Activated CD8-positive, alpha-beta memory T cell treated with anti-CD3 and anti-CD28 coated beads for 1 hour (primary cell): Measurements from ENCODE around the gene PAQR6.
"Not testable (repeated sequence)": the region's sequence is repeated elsewhere in the genome, so short reads cannot be mapped to it uniquely, and the experiment has no call there.

Experiments used
- DNase-seq, 2 donors: peaks; one replicate each; pipeline ENCODE4 v3.0.0-alpha.2; 2020; ENCODE audit warnings: low read depth in 1 of 2; ENCODE audit errors: extremely low read depth in 1 of 2

PAQR6 gene

DNA sequence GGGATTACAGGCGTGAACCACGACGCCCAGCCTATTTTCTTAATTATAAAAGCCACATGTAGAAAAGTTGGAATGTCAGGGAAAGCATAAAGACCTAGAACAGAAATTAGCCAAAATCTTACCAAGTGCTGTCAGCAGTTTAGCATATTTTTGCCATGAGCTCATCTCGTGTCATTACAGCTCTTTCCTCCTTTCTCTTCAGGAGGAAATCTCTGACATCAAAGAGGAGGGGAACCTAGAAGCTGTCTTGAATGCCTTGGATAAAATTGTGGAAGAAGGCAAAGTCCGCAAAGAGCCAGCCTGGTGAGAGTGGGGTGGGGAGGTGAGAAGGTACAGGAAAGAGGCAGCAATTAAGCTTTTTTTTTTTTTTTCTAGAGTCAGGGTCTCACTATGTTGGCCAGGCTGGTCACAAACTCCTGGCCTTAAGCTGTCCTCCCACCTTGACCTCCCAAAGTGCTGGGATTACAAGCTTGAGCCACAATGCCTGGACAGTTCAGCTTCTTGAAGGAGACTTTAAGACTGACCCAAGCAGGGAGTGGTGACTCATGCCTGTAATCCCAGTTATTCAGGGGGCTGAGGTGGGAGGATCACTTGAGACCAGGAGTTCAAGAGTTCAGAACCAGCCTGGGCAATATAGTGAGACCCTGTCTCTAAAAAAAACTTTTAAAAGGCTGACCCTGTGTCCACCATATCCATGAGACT, 14.3 kb downstream of the PAQR6 start:
- DNase-seq: no peak

DNA sequence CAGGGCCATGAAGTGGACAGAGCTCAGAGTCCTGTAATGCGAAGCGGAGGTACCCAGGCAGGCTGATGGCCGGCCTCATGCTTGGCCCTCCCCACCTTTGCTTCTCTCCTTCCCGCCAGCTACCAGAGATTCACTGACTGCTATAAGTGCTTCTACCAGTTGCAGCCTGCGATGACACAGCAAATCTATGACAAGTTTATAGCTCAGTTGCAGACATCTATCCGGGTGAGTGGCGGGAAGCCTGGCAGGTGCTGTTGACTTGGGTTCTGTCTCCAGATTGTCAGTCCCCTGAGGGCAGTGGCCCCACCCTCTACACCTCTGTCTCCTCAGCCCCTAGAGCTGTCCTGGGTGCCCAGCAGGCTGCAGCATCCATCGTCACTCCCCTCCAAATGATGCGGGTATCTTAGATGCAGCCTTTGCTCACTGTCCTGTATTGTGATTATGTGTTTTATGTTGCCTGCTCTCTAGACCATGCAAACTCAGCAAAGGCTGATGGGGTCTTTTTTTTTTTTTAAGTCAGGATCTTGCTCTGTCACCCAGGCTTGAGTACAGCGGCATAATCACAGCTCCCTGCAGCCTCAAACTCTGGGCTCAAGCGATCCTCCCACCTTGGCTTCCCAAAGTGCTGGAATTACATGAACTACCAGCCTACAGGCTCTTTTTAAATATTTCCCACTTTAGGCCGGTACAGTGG, 15.5 kb downstream of the PAQR6 start:
- DNase-seq: no peak

DNA sequence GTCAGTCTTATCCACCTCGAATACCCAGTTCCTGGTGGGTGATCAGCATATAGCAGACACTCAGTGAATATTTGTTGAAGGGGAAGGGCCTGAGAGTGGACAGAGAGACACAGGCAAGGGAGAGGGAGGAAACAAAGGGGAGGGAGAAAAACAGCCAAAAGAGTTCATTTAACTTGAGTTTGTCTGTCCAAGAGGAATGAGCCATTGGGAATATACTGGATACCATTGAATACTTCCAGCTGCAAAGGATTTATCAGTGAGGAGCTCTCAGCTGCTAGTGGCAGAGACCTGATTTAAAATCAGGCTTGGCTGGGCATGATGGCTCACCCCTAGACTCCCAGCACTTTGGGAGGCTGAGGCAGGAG, 17.4 kb downstream of the PAQR6 start:
- DNase-seq: no peak

DNA sequence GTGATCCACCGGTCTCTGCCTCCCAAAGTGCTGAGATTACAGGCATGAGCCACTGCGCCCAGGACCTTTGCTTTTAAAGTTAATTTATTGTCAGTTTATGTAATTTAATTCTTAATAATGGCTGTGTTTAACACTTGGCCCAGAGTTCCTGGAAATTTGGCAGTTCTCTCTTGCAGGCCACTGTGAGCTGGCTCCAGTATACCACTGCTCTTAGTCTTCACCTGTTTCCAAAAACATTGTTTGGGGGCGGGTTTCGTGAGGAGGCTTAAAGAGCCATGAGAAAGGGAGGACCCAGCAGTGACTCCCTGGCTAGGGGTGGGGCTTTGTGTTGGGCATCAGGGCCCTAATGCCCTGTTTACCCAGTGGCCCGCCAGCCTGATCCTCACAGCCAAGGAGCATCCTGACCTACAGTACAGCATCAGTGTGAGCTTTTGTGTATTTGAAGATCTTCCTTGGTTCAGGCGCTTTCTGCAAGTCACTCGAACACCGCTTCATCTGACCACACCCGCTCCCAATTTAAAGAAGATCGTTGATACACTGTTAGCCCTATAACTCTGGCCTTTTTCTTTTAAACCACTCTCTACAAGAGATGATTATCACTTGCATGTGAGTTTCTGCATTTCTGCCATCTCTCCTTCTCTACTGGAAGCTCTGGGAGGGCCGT, 17.9 kb downstream of the PAQR6 start:
- DNase-seq: no peak

DNA sequence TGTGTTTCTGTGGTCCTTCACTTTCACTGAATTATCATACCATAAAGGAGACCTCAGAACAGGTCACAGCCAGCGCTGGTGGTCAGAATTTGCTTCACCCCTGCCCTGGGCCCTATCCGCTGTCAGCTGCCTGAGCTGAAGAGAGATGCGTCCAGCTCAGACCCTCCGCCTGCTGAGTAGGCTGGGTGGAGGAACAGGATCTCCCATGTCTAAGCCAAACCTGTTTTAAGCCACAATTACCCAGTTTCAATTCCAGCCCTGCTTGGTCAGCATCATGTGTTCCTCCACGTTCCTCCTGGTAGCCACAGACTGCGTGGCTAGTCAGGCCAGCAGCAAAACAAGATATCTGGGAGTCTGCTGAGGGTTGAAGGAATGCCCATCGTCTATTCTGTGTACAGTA, 19.4 kb downstream of the PAQR6 start:
- no peak for DNase-seq

DNA sequence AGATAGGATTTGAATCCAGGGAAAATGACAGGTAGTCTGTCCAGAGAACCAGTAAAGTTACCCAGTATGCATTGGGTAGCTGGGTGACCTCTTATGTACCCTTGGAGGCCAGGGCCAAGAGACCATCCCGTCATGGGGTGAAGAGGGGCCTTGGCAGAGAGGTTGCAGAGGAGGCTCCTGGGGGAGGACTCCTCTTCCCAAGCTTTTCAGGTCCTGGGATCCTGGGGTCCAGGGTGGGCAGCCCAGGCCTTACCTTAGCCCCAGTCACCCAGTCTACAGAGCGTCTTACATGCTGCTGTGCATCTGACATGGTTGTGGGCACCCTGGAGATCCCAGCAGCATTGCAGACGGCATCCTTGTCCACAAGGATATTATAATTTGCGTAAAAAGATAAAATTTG, 21.1 kb downstream of the PAQR6 start:
- DNase-seq: no peak

DNA sequence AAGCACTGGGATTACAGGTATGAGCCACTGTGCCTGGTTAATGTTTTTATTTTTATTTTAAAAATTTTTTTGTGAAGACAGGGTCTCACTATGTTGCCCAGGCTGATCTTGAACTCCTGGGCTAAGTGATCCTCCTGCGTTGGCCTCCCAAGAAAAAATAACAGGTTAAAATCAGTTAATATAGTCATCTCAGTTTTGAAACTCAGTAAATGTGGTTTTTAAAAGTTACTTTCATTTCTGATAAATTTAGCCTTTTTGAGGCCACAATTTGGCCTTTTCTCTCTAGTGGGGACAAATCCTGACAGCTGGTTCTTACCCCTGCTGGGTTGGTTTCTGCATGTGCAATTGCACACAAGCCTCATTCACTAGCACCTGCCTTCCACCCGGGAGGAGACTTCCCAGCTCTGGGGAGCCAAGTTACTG, 21.7 kb downstream of the PAQR6 start:
- no peak for DNase-seq

DNA sequence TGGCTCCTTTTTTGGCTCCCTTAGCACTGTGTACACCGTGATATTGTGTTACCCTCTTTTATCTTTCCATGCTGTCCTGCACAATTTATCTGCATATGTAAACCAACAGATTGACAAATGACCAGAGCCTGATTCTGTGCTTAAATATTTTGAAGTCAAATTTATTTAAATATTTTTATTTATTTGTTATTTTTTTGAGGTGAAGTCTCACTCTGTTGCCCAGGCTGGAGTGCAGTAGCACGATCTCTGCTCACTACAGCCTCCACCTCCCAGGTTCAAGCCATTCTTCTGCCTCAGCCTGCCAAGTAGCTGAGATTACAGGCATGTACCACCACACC, 22.2 kb downstream of the PAQR6 start:
- no peak for DNase-seq

DNA sequence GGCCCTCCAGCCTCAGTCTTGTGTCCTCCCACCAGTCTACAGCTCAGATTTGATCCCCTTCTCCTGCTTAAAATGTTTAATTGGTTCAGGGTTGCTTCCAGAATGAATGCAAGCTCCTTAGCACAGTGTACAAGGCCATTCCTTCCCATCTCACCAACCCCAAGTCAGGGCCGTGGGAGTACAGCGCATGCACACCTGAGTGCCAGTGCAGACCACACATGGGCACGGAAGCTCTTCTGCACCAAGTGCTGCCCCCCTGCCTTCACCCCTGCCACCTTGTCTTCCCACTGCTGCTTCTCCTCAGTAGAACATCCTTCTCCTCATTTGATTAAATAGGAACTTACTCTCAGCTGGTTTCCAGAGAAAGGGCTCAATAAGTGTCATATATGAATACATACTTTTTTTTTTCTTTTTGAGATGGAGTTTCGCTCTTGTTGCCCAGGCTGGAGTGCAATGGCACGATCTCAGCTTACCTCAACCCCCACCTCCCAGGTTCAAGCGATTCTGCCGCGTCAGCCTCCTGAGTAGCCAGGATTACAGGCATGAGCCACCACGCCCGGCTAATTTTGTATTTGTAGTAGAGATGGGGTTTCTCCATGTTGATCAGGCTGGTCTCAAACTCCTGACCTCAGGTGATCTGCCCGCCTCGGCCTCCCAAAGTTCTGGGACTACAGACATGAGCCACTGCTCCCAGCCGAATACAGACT, 25.7 kb downstream of the PAQR6 start:
- no peak for DNase-seq

DNA sequence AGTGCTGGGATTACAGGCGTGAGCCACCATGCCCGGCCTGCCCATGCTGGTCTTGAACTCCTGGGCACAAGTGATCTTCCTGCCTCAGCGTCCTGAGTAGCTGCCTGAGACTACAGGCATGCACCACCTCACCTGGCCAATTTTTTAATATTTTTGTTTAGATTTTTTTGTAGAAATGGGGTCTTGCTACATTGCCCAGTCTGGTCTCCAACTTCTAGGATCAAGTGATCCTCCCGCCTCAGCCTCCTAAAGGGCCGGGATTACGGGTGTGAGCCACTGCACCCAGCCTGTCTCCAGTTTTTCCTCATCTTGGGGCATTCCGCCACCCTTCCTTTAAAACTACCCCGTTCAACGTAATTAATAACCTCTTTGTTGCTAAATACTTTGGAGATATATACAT, 27.6 kb downstream of the PAQR6 start:
- no peak for DNase-seq

DNA sequence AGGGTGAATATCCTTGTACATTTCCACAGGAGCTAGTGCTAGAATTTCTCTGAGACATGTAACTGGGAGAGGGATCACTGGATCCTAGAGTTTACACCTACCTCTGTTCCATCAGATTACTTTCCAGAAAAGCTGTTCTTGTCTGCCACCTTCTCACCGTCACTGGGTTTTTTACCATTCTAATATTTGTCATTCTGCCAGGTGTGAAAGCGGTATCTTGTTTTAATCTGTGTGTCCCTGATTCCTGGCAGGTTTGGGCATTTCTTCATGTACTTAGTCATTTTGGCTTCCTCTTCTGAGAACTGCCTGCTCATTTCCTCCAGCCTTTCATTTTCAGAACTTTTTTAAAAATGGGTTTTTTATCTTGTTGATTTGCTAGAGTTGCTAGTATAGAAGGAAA, 30.0 kb downstream of the PAQR6 start:
- no peak for DNase-seq

DNA sequence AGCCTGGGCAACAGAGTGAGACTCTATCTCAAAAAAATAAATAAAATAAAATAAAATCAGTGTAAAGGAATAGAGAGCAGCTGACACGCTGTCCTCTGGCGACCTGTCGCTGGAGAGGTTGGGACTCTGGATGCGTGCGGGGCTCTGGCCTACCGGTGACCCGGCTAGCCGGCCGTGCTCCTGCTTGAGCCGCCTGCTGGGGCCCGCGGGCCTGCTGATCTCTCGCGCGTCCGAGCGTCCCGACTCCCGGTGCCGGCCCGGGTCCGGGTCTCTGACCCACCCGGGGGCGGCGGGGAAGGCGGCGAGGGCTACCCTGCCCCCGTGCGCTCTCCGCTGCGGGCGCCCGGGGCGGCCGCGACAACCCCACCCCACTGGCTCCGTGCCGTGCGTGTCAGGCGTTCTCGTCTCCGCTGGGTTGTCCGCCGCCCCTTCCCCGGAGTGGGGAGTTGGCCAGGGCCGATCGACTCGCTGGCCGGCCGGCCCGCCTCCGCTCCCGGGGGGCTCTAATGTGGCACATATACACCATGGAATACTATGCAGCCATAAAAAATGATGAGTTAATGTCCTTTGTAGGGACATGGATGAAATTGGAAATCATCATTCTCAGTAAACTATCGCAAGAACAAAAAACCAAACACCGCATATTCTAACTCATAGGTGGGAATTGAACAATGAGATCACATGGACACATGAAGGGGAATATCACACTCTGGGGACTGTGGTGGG, 31.3 kb downstream of the PAQR6 start:
- DNase-seq: not testable (repeated sequence)

DNA sequence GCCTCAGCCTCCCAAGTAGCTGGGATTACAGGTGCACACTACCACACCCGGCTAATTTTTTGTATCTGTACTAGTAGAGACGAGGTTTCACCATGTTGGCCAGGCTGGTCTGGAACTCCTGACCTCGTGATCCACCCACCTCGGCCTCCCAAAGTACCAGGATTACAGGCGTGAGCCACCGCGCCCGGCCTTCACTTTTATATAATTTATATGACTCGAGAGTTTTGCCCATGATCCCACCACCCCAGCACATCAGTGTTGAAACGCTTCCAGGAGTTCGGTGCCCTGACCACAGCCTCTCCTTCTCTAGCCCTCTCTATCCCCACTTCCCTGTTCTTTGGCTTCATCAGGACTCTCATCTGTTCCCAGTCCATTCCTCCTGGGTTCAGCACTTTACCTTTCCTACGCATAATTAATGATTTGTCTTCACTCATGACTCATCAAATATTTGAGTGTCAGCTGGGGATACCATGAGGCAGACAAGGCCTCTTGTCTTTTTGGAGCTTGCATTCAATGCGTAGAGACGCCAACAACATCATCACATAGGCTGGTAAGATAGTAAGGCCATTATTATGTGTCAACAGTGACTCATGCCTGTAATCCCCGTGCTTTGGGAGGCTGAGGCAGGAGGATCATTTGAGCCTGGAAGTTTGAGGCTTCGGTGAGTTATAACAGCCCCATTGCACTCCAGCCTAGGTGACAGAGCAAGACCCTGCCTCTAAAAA, 33.7 kb downstream of the PAQR6 start:
- DNase-seq: no peak

DNA sequence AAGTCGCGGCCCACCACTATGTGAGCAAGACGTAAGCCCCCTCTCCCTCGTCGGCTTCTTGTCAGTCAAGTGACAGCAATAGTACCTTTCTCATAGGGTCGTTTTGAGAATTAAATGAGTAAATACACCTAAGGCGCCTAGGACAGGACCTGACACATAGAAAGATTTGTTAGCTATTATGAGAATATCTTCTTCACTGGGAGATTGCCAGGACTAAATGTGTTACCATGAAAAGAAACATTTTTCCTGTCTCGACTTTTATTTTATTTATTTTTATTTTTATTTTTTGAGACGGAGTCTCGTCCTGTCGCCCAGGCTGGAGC, 34.3 kb downstream of the PAQR6 start:
- no peak for DNase-seq

DNA sequence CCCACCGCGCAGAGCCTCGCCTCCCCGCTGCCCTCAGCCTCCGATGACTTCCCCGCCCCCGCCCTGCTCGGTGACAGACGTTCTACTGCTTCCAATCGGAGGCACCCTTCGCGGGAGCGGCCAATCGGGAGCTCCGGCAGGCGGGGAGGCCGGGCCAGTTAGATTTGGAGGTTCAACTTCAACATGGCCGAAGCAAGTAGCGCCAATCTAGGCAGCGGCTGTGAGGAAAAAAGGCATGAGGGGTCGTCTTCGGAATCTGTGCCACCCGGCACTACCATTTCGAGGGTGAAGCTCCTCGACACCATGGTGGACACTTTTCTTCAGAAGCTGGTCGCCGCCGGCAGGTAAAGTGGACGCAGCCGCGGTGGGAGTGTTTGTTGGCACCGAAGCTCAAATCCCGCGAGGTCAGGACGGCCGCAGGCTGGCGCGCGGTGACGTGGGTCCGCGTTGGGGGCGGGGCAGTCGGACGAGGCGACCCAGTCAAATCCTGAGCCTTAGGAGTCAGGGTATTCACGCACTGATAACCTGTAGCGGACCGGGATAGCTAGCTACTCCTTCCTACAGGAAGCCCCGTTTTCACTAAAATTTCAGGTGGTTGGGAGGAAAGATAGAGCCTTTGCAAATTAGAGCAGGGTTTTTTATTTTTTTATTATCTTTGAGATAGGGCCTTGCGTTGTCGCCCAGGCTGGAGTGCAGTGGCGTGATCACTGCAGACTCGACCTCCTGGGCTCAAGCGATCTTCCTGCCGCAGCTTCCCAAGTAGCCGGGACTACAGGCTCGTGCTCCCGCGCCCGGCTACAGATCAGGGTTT, 34.8 kb downstream of the PAQR6 start, which contains the start of gene PMF1:
PMF1 (plus strand) TSS at position 175 of the 811 bp plus-strand sequence; CDS start at position 184, 9 bp downstream.
- DNase-seq: peak; percentile 88 to 93

DNA sequence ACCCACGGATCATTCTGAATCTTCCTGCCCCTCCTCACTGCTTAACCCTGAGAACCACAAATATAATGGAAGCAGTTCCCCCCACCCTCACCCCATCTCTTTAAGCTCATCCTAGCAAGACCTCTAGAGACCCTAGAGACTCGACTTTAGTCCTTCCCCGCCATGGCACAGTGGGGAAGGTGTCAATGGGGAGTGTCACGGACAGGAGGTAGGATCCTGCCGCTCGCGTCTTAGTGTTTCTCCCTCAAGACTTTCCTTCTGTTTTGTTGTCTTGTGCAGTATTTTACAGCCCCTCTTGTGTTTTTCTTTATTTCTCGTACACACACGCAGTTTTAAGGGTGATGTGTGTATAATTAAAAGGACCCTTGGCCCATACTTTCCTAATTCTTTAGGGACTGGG, 35.7 kb downstream of the PAQR6 start:
- no peak for DNase-seq

DNA sequence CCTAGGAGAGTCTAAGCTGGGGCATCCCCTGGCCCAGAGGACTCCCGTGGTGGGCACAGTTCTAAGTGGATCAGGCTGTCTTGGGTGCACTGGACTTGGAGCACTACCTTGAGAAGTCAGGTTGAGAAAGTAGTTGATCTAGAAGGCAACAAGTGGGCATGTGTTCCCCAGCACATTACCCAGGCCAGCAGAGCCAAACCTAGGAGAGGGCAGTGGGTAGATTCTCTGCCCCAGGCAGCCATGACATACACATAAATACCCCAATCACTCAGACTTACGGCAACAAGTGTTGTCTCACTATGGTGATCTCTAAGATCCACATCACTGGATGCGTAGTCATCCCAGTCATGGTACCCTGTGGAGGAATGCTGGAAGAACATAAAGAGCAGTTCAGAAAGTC, 36.6 kb downstream of the PAQR6 start:
- DNase-seq: no peak

DNA sequence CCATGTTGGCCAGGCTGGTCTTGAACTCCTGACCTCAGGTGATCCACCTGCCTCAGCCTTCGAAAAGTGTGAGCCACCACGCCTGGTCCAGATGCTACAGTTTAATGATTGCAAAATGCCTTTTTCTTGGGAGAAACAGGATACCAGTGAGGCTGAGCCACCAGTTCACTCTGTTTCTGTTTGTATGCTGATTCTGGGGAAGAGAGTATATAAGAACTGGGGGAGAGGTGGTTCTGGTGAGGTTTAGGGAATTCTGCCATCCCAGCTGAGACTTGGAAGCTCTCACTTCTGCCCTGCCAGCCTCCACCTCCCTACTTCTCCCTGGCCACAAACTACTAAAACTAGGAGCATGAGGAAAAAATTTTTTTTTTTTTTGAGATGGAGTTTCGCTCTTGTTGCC, 43.2 kb downstream of the PAQR6 start:
- no peak for DNase-seq

DNA sequence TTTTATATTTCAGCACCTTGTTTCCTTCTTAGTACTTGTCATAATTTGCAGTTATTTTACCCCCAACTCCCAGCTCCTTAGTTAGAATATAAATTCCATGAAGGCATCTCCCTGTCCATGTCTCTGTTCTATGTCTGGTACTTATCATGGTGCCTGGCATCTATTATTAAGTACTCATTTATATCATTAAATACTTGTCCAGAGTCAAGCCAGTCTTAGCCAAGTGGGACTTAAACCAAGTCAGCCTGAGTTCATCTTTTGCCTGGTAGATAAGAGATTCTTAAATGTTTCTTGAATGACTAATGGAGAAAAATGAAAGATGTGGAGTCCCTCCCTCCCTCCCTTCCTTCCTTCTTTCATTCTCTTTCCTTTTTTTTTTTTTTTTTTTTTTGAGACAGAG, 44.5 kb downstream of the PAQR6 start:
- DNase-seq: no peak

DNA sequence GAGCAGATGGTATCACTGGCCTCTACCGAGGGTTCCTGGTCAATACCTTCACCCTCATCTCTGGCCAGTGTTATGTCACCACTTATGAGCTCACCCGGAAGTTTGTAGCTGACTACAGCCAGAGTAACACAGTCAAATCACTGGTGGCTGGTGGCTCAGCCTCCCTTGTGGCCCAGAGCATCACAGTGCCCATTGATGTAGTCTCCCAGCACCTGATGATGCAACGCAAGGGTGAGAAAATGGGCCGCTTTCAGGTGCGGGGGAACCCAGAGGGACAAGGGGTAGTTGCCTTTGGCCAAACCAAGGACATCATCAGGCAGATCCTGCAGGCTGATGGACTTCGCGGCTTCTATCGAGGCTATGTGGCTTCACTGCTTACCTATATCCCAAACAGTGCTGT, 47.8 kb downstream of the PAQR6 start:
- DNase-seq: no peak
